SK-N-MC (cell line): ENCODE measurements around the gene PPFIBP2.

Source experiments
- EZH2 ChIP-seq: fragments of 200-600 bp; sonication (generic); IDR thresholded peaks from one replicate; pipeline ENCODE4 v1.6.1; 2017; ENCODE audit warnings: antibody characterized with exemption
- POLR2AphosphoS5 ChIP-seq: IDR thresholded peaks from 2 replicates; pipeline ENCODE4 v1.6.1; 2012; ENCODE audit warnings: mild to moderate bottlenecking, low read depth, low read length, borderline replicate concordance

DNA sequence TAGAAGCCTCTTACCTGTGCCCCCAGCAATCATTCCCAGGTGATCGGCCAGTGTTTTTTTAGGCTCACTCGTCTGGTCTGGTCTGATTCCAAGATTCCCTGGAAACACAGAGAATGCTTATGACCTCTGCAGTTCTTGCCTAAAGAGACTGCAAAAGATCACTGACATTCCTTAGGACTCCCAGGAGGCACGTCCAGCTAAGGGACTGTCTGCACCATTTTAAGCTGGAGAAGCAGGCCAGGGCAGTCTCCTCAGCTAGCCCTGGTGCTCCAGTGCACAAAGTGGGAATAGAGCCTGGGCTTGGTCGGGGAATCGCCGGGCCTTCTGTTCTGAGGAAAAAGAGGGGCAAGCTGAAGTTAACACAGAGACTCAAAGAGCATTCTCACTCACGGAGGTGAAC, 154.7 kb downstream of the PPFIBP2 start:
- TF ChIP-seq EZH2: no peak
- TF ChIP-seq POLR2AphosphoS5: no peak
